Stomach (tissue), 4 donors: ENCODE results near the gene GLI1.

Experiments
- CTCF ChIP-seq, 7 experiments: fragments of 450-650 bp in 4 of 7; fragments of 200-600 bp in 3 of 7; sonication (generic) in 3 of 7; IDR thresholded peaks; one replicate each; pipeline ENCODE4 v1.5.1; 2016 to 2019; ENCODE audit warnings: antibody characterized with exemption in 7 of 7, control low read depth in 2 of 7, mild to moderate bottlenecking in 1 of 7
- EP300 ChIP-seq: sonication (generic); formaldehyde crosslinking; IDR thresholded peaks from one replicate; pipeline ENCODE4 v1.6.1; 2017; ENCODE audit warnings: antibody characterized with exemption

DNA sequence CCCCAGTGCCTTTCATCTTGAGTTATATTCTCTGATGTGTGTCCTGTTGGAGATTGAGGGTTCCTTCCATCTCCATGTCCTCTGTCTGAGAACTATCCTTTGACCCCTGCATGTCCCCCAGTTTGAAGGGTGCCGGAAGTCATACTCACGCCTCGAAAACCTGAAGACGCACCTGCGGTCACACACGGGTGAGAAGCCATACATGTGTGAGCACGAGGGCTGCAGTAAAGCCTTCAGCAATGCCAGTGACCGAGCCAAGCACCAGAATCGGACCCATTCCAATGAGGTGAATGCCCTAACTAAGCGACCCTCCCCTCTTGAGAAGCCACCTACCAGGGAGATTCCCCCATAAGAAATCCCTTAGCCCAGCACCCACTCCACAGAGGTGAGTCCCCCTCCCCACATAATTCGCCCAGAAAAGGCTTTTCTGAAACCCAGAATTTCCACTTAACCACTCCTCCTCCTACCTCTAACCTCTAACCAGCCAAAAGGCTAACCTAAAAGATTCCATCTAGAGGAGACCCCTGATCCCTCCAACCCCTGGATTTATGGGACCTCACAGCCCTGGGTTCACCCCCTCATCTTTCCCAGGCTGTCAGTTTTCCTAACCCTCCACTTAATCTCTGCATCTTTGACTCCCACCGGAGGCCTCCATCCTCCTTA is 7.8 kb downstream of the GLI1 start:
- TF ChIP-seq EP300 (no peak), CTCF (IDR thresholded peaks at IDR 0.05) (no peak)
